IMR-90 (cell line): ENCODE measurements around the gene DOCK2. TPM values are rescaled to one million over a fixed set of nuclear protein-coding genes. Genes with fewer than 3 reads are reported as not detected.

Source experiments
- ATAC-seq: fragments of 200-7000 bp; cut with Tn5 transposase; 2 replicates; pipeline ENCODE4 v1.9.1; 2020; ENCODE audit warnings: low read depth, mild to moderate bottlenecking, moderate library complexity
- BruUV-seq: library from RNA; stranded (reverse); fragments of 400-500 nt; replicated peaks from 2 replicates; lab custom pipeline; 2021; lab: Mats Ljungman, UMichigan
- CTCF ChIA-PET: fragments of 300-600 bp; formaldehyde crosslinking; extraction: SDS; loops from one replicate; lab custom pipeline; 2021; ENCODE audit warnings: antibody characterized with exemption; lab: Yijun Ruan, JAX
- POLR2A ChIA-PET: fragments of 300-600 bp; sonication (Branson Sonifier 250); formaldehyde crosslinking; loops from one replicate; lab custom pipeline; 2022; ENCODE audit warnings: antibody characterized with exemption; ENCODE audit not compliant: unreplicated experiment; lab: Charles Lee
- DNase-seq: peaks from one replicate; pipeline ENCODE4 v3.0.0; 2013
- H2AFZ ChIP-seq: replicated peaks from 2 replicates; pipeline ENCODE3; 2013; ENCODE audit warnings: low read length, mild to moderate bottlenecking; ENCODE audit not compliant: poor library complexity
- H2AK5ac ChIP-seq: 2 replicates; pipeline ENCODE4 v1.6.1; 2013; ENCODE audit warnings: low read depth, low read length, inconsistent platforms
- H2AK9ac ChIP-seq: replicated peaks from 2 replicates; pipeline ENCODE3; 2013; ENCODE audit warnings: mild to moderate bottlenecking, low read depth, low read length, moderate library complexity; ENCODE audit not compliant: poor library complexity
- H2BK120ac ChIP-seq: 2 replicates; pipeline ENCODE4 v1.6.1; 2013; ENCODE audit warnings: low read depth, low read length, inconsistent platforms
- H2BK15ac ChIP-seq: 3 replicates; pipeline ENCODE4 v1.6.1; 2013; ENCODE audit warnings: low read depth, low read length, inconsistent platforms
- H2BK20ac ChIP-seq: 2 replicates; pipeline ENCODE4 v1.6.1; 2013; ENCODE audit warnings: low read depth, mild to moderate bottlenecking, inconsistent platforms, low read length, moderate library complexity
- H2BK5ac ChIP-seq: 2 replicates; pipeline ENCODE4 v1.6.1; 2013; ENCODE audit warnings: mild to moderate bottlenecking, low read depth, low read length, inconsistent platforms; ENCODE audit not compliant: poor library complexity, severe bottlenecking
- H3K14ac ChIP-seq: replicated peaks from 2 replicates; pipeline ENCODE4 v1.6.1; 2013; ENCODE audit warnings: low read depth, low read length, inconsistent platforms
- H3K18ac ChIP-seq: 2 replicates; pipeline ENCODE4 v1.6.1; 2013; ENCODE audit warnings: low read depth, low read length, control low read depth
- H3K23ac ChIP-seq: 2 replicates; pipeline ENCODE4 v1.6.1; 2013; ENCODE audit warnings: low read depth, low read length, inconsistent platforms
- H3K27ac ChIP-seq: 2 replicates; pipeline ENCODE4 v1.5.1; 2013; ENCODE audit warnings: mild to moderate bottlenecking, control low read depth, low read length; ENCODE audit not compliant: insufficient read depth
- H3K27me3 ChIP-seq: 2 replicates; pipeline ENCODE4 v1.6.1; 2013; ENCODE audit warnings: low read length; ENCODE audit not compliant: control insufficient read depth, insufficient read depth
- H3K36me3 ChIP-seq: 2 replicates; pipeline ENCODE4 v1.6.1; 2013; ENCODE audit warnings: low read length, mixed read lengths; ENCODE audit not compliant: control insufficient read depth, insufficient read depth
- H3K4ac ChIP-seq: 2 replicates; pipeline ENCODE4 v1.6.1; 2013; ENCODE audit warnings: low read depth, low read length, inconsistent platforms
- H3K4me1 ChIP-seq: 2 replicates; pipeline ENCODE4 v1.6.1; 2013; ENCODE audit warnings: low read length, mixed read lengths; ENCODE audit not compliant: control insufficient read depth, insufficient read depth
- H3K4me2 ChIP-seq: 2 replicates; pipeline ENCODE4 v1.6.1; 2013; ENCODE audit warnings: low read depth, mild to moderate bottlenecking, control low read depth, low read length, moderate library complexity
- H3K4me3 ChIP-seq: 2 replicates; pipeline ENCODE4 v1.5.1; 2013; ENCODE audit warnings: low read depth, mild to moderate bottlenecking, control low read depth, low read length, moderate library complexity; ENCODE audit not compliant: insufficient read depth
- H3K56ac ChIP-seq: 2 replicates; pipeline ENCODE4 v1.6.1; 2013; ENCODE audit warnings: low read length, inconsistent platforms; ENCODE audit not compliant: insufficient read depth; ENCODE audit errors: extremely low read depth
- H3K79me1 ChIP-seq, 2 experiments: 2 replicates each; pipeline ENCODE4 v1.6.1; 2013; ENCODE audit warnings: low read length in 2 of 2, inconsistent platforms in 1 of 2, low read depth in 1 of 2
- H3K9ac ChIP-seq: 2 replicates; pipeline ENCODE4 v1.6.1; 2013; ENCODE audit warnings: low read depth, low read length, control low read depth
- H3K9me1 ChIP-seq: 2 replicates; pipeline ENCODE4 v1.6.1; 2013; ENCODE audit warnings: low read length, inconsistent platforms; ENCODE audit not compliant: insufficient read depth
- H3K9me3 ChIP-seq: 2 replicates; pipeline ENCODE4 v1.6.1; 2013; ENCODE audit warnings: low read length; ENCODE audit not compliant: control insufficient read depth, insufficient read depth
- H4K20me1 ChIP-seq: 2 replicates; pipeline ENCODE4 v1.6.1; 2013; ENCODE audit warnings: low read length, inconsistent platforms; ENCODE audit not compliant: insufficient read depth
- H4K5ac ChIP-seq: 2 replicates; pipeline ENCODE4 v1.6.1; 2013; ENCODE audit warnings: mild to moderate bottlenecking, low read depth, low read length, control low read depth
- H4K8ac ChIP-seq, 2 experiments: 2 replicates each; pipeline ENCODE4 v1.6.1; 2013; ENCODE audit warnings: low read depth in 2 of 2, low read length in 2 of 2, control low read depth in 1 of 2, inconsistent platforms in 1 of 2
- H4K91ac ChIP-seq: 2 replicates; pipeline ENCODE4 v1.6.1; 2013; ENCODE audit warnings: low read depth, low read length, inconsistent platforms; ENCODE audit not compliant: insufficient read depth
- BHLHE40 ChIP-seq: fragments of 150-350 bp; IDR thresholded peaks from 2 replicates; pipeline ENCODE4 v1.6.1; 2016; ENCODE audit warnings: mild to moderate bottlenecking, low read depth, low read length
- CEBPB ChIP-seq: IDR thresholded peaks from 2 replicates; pipeline ENCODE4 v1.6.1; 2012; ENCODE audit warnings: low read depth, low read length, improper control_type of control experiment
- CHD1 ChIP-seq: IDR thresholded peaks from 2 replicates; pipeline ENCODE4 v1.6.1; 2012; ENCODE audit warnings: low read depth, low read length, improper control_type of control experiment
- CTCF ChIP-seq: conservative IDR thresholded peaks from 2 replicates; pipeline ENCODE4 v1.5.1; 2012; ENCODE audit warnings: mild to moderate bottlenecking, low read depth, low read length, improper control_type of control experiment
- FOS ChIP-seq: fragments of 150-350 bp; IDR thresholded peaks from 2 replicates; pipeline ENCODE4 v1.6.1; 2016; ENCODE audit warnings: low read depth, low read length
- MAFK ChIP-seq: IDR thresholded peaks from 2 replicates; pipeline ENCODE4 v1.6.1; 2012; ENCODE audit warnings: low read depth, low read length, improper control_type of control experiment
- MAZ ChIP-seq: IDR thresholded peaks from 2 replicates; pipeline ENCODE4 v1.6.1; 2012; ENCODE audit warnings: low read depth, mild to moderate bottlenecking, low read length, improper control_type of control experiment, moderate library complexity, borderline replicate concordance
- MXI1 ChIP-seq: IDR thresholded peaks from 2 replicates; pipeline ENCODE4 v1.6.1; 2012; ENCODE audit warnings: low read depth, mild to moderate bottlenecking, low read length, moderate library complexity, borderline replicate concordance
- NFE2L2 ChIP-seq: fragments of 150-350 bp; IDR thresholded peaks from 2 replicates; pipeline ENCODE4 v1.6.1; 2016; ENCODE audit warnings: low read depth, mild to moderate bottlenecking, low read length
- POLR2A ChIP-seq: IDR thresholded peaks from 2 replicates; pipeline ENCODE4 v1.6.1; 2012; ENCODE audit warnings: mild to moderate bottlenecking, low read depth, low read length
- RAD21 ChIP-seq: IDR thresholded peaks from 2 replicates; pipeline ENCODE4 v1.6.1; 2012; ENCODE audit warnings: low read length, improper control_type of control experiment
- RCOR1 ChIP-seq: IDR thresholded peaks from 2 replicates; pipeline ENCODE4 v1.6.1; 2012; ENCODE audit warnings: mild to moderate bottlenecking, low read length, improper control_type of control experiment; ENCODE audit not compliant: insufficient replicate concordance
- RFX5 ChIP-seq: IDR thresholded peaks from 2 replicates; pipeline ENCODE4 v1.8.0; 2012; ENCODE audit warnings: low read depth, mild to moderate bottlenecking, low read length, moderate library complexity
- SMC3 ChIP-seq: fragments of 150-350 bp; IDR thresholded peaks from 2 replicates; pipeline ENCODE4 v1.6.1; 2016; ENCODE audit warnings: low read depth, mild to moderate bottlenecking, antibody characterized with exemption, low read length, moderate library complexity
- USF2 ChIP-seq: fragments of 150-350 bp; IDR thresholded peaks from 2 replicates; pipeline ENCODE4 v1.6.1; 2017; ENCODE audit warnings: mild to moderate bottlenecking, antibody characterized with exemption, low read length, low read depth
- WGBS, 2 experiments: methylation state at CpG; one replicate each; pipeline versions ENCODE4 v1.1.5 to v1.1.7; 2013; ENCODE audit warnings: missing lambda C conversion rate in 2 of 2; ENCODE audit not compliant: insufficient read length in 1 of 2; ENCODE audit errors: extremely low coverage in 2 of 2; 5-methylcytosine and 5-hydroxymethylcytosine counted together
- dilution Hi-C: fragments of 300-500 bp; cut with HindIII; formaldehyde crosslinking; loops from one replicate; pipeline ENCODE4 v1.14.3; 2018; ENCODE audit warnings: low sequenced_read_pairs; ENCODE audit not compliant: unreplicated experiment
- in situ Hi-C: fragments of 300-500 bp; cut with MboI; formaldehyde crosslinking; loops from 3 replicates; pipeline ENCODE4 v1.14.3; 2019; ENCODE audit warnings: low sequenced_read_pairs, inconsistent platforms, mixed read lengths
- intact Hi-C: fragments of 100-400 bp; cut with micrococcal nuclease; formaldehyde crosslinking; loops from 2 replicates; pipeline ENCODE4 v1.10.0; 2022
- polyA plus RNA-seq, 3 experiments: library from polyadenylated mRNA; depleted of rRNA; stranded (reverse); fragments of >200 nt; gene quantifications; 2 replicates each; pipeline ENCODE4 v1.2.3, GENCODE V29; 2012; ENCODE audit warnings: low replicate concordance in 1 of 3
- total RNA-seq: library from RNA; depleted of rRNA; stranded (reverse); fragments of >200 nt; gene quantifications from 2 replicates; pipeline ENCODE4 v1.2.3, GENCODE V29; 2012
- TF ChIP-seq, protein P1 (sequence below): fragments of 150-350 bp; IDR thresholded peaks from 2 replicates; pipeline ENCODE4 v1.6.1; 2016; ENCODE audit warnings: low read depth, mild to moderate bottlenecking, low read length, moderate library complexity, borderline replicate concordance

DOCK2 gene
- total and polyA plus RNA-seq, 2 of the 4 experiments (the other 2 are of a cell fraction): 0.72 to 3.0 TPM

GRCh38 chr5:169706071-169706470 lies 69.0 kb downstream of the DOCK2 start:
- H3K27me3 ChIP-seq: no peaks in the 10 kb centered on the region
- no peak overlapping the region for H3K4me3 ChIP-seq
- POLR2A ChIA-PET: no interaction called here
- no peaks in the 10 kb centered on the region for H4K20me1 ChIP-seq
- H3K56ac ChIP-seq: no peak overlapping the region
- H3K4ac ChIP-seq: peak overlapping the region; percentile 53
- H2BK15ac ChIP-seq: peak overlapping the region; percentile 67; the same call in 2 of the 3 replicates
- ATAC-seq (no peak), DNase-seq (no peak)
- H2AFZ ChIP-seq: peak overlapping the region; percentile 23
- no CpG with 5 or more reads among the region's 1 CpG for WGBS, 2 experiments
- H4K91ac ChIP-seq: peak overlapping the region; percentile 69
- H4K5ac ChIP-seq: peak overlapping the region; percentile 35
- TF ChIP-seq, protein P1, sequence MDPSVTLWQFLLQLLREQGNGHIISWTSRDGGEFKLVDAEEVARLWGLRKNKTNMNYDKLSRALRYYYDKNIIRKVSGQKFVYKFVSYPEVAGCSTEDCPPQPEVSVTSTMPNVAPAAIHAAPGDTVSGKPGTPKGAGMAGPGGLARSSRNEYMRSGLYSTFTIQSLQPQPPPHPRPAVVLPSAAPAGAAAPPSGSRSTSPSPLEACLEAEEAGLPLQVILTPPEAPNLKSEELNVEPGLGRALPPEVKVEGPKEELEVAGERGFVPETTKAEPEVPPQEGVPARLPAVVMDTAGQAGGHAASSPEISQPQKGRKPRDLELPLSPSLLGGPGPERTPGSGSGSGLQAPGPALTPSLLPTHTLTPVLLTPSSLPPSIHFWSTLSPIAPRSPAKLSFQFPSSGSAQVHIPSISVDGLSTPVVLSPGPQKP: no peak
- TF ChIP-seq BHLHE40 (no peak), RCOR1 (no peak), NFE2L2 (no peak), MXI1 (no peak), CEBPB (no peak), MAFK (no peak), RAD21 (no peak), FOS (no peak), RFX5 (no peak), SMC3 (no peak), POLR2A (no peak), MAZ (no peak), CHD1 (no peak), USF2 (no peak), CTCF (no peak)
- peaks cover 18% of the 10 kb centered on the region for H3K9me1 ChIP-seq
- no peak overlapping the region for H3K9ac ChIP-seq
- CTCF ChIA-PET: interaction anchor here (1.2 to 2.8 kb wide), 3 partner anchors 9 to 274 kb away, joined by 3 to 25 read pairs (median 4); partner anchors contain the start of gene INSYN2B
- peak overlapping the region; percentile 11 for H2BK5ac ChIP-seq
- no peaks in the 10 kb centered on the region for H3K9me3 ChIP-seq
- in situ Hi-C loops: no loop called here
- no peak overlapping the region for H3K4me2 ChIP-seq
- peak overlapping the region; percentile 36; the same call in 1 of the 2 replicates for H3K18ac ChIP-seq
- no TSS peak for BruUV-seq
- dilution Hi-C loops: no loop called here
- H2AK5ac ChIP-seq: peak overlapping the region; percentile 78
- no peaks in the 10 kb centered on the region for H3K36me3 ChIP-seq
- H3K79me1 ChIP-seq: no peaks in the 10 kb centered on the region; a peak in 1 of 4 replicates
- intact Hi-C loops: loop anchor here (10.0 kb wide), 1 partner anchor 721 kb away; no protein-coding TSS in a partner anchor
- H3K23ac ChIP-seq: no peak overlapping the region
- peak overlapping the region; percentile 81; the same call in 1 of the 2 replicates for H2BK20ac ChIP-seq
- H3K4me1 ChIP-seq: peaks cover 22% of the 10 kb centered on the region
- H2BK120ac ChIP-seq: peak overlapping the region; percentile 90
- H3K27ac ChIP-seq: peak overlapping the region; percentile 35
- H4K8ac ChIP-seq: peak overlapping the region; percentile 64 to 71; a peak in 3 of 4 replicates
- H2AK9ac ChIP-seq: no peak overlapping the region
- H3K14ac ChIP-seq: peak overlapping the region; percentile 81
